ENCODE results near the gene MMP3.
A peak's percentile ranks its signal among the peaks of the same experiment; 100 is the strongest.
"Not testable (repeated sequence)": the region's sequence is repeated elsewhere in the genome, so short reads cannot be mapped to it uniquely, and the experiment has no call there.

The MMP3 gene

GRCh38 chr11:102869354-102869964 is 26.1 kb upstream of the MMP3 start:
- H3K4me2 ChIP-seq (ENCODE audit: low read length, poor library complexity, severe bottlenecking); H2AFZ ChIP-seq (ENCODE audit: low read depth, low read length); H2AK5ac ChIP-seq (ENCODE audit: low read length, severe bottlenecking); H4K91ac ChIP-seq (ENCODE audit: low read length); H2BK120ac ChIP-seq (ENCODE audit: low read depth, low read length); H3K4me3 ChIP-seq (ENCODE audit: insufficient read depth in 1 of 2, low read depth in 1 of 2, low read length in 2 of 2); H2BK5ac ChIP-seq (ENCODE audit: low read depth, low read length, poor library complexity, severe bottlenecking); H3K9me3 ChIP-seq (ENCODE audit: control insufficient read depth, low read length); H3K27me3 ChIP-seq (ENCODE audit: control insufficient read depth in 1 of 2, insufficient read depth in 1 of 2, low read length in 2 of 2); H3K18ac ChIP-seq (ENCODE audit: low read depth in 1 of 2, low read length in 2 of 2); H3K79me1 ChIP-seq (replicated peaks; ENCODE audit: low read length, poor library complexity, severe bottlenecking); H2BK15ac ChIP-seq (ENCODE audit: low read depth, poor library complexity, severe bottlenecking); H3K23ac ChIP-seq (ENCODE audit: low read length in 2 of 2); H3K14ac ChIP-seq (ENCODE audit: low read length in 2 of 2); H3K4ac ChIP-seq (ENCODE audit: low read depth in 1 of 2, low read length in 2 of 2); H3K9ac ChIP-seq (ENCODE audit: low read length); H2BK12ac ChIP-seq (ENCODE audit: low read length in 2 of 2); H3K4me1 ChIP-seq (ENCODE audit: control insufficient read depth, insufficient read depth, low read depth, low read length); H3K27ac ChIP-seq (ENCODE audit: low read length, poor library complexity, severe bottlenecking); H3K36me3 ChIP-seq (ENCODE audit: control insufficient read depth in 1 of 2, insufficient read depth in 2 of 2, low read depth in 1 of 2, low read length in 2 of 2); H4K8ac ChIP-seq (ENCODE audit: low read length): not testable (repeated sequence)
- DNase-seq = peak; percentile 80
- WGBS = 56% methylated on average over 5 of the region's 8 CpGs

GRCh38 chr11:102868339-102868738 is 24.9 kb upstream of the MMP3 start:
- WGBS = no CpG with 5 or more reads among the region's 3 CpGs
- Histone ChIP-seq H3K18ac (ENCODE audit: low read depth in 1 of 2, low read length in 2 of 2) (no peak overlapping the region), H3K9ac (ENCODE audit: low read length) (no peak overlapping the region)

GRCh38 chr11:102864724-102865123 is 21.3 kb upstream of the MMP3 start:
- Histone ChIP-seq H3K4me3 (ENCODE audit: insufficient read depth in 1 of 2, low read depth in 1 of 2, low read length in 2 of 2) (no peak overlapping the region), H4K8ac (ENCODE audit: low read length) (no peak overlapping the region), H3K36me3 (ENCODE audit: control insufficient read depth in 1 of 2, insufficient read depth in 2 of 2, low read depth in 1 of 2, low read length in 2 of 2) (no peaks in the 10 kb centered on the region), H3K9ac (ENCODE audit: low read length) (no peak overlapping the region), H4K91ac (ENCODE audit: low read length) (no peak overlapping the region), H3K4ac (ENCODE audit: low read depth in 1 of 2, low read length in 2 of 2) (no peak overlapping the region), H2BK120ac (ENCODE audit: low read depth, low read length) (no peak overlapping the region), H3K4me1 (ENCODE audit: control insufficient read depth, insufficient read depth, low read depth, low read length) (no peaks in the 10 kb centered on the region), H3K18ac (ENCODE audit: low read depth in 1 of 2, low read length in 2 of 2) (no peak overlapping the region), H2BK15ac (ENCODE audit: low read depth, poor library complexity, severe bottlenecking) (no peak overlapping the region), H3K23ac (ENCODE audit: low read length in 2 of 2) (no peak overlapping the region), H2AFZ (ENCODE audit: low read depth, low read length) (no peak overlapping the region), H2AK5ac (ENCODE audit: low read length, severe bottlenecking) (no peak overlapping the region), H2BK5ac (ENCODE audit: low read depth, low read length, poor library complexity, severe bottlenecking) (no peak overlapping the region), H3K4me2 (ENCODE audit: low read length, poor library complexity, severe bottlenecking) (no peak overlapping the region), H3K79me1 (replicated peaks; ENCODE audit: low read length, poor library complexity, severe bottlenecking) (no peaks in the 10 kb centered on the region), H3K27ac (ENCODE audit: low read length, poor library complexity, severe bottlenecking) (no peak overlapping the region), H2BK12ac (ENCODE audit: low read length in 2 of 2) (no peak overlapping the region), H3K27me3 (ENCODE audit: control insufficient read depth in 1 of 2, insufficient read depth in 1 of 2, low read length in 2 of 2) (no peaks in the 10 kb centered on the region), H3K9me3 (ENCODE audit: control insufficient read depth, low read length) (no peaks in the 10 kb centered on the region), H3K14ac (ENCODE audit: low read length in 2 of 2) (no peak overlapping the region)
- no peak for DNase-seq
- WGBS = no CpG with 5 or more reads among the region's 1 CpG

More at GRCh38 chr11:102868339-102868738, 24.9 kb upstream of the MMP3 start:
- Histone ChIP-seq H3K4ac (ENCODE audit: low read depth in 1 of 2, low read length in 2 of 2) (no peak overlapping the region), H3K9me3 (ENCODE audit: control insufficient read depth, low read length) (no peaks in the 10 kb centered on the region), H2AFZ (ENCODE audit: low read depth, low read length) (no peak overlapping the region), H3K23ac (ENCODE audit: low read length in 2 of 2) (no peak overlapping the region), H4K91ac (ENCODE audit: low read length) (no peak overlapping the region), H4K8ac (ENCODE audit: low read length) (no peak overlapping the region), H2BK120ac (ENCODE audit: low read depth, low read length) (no peak overlapping the region), H3K79me1 (replicated peaks; ENCODE audit: low read length, poor library complexity, severe bottlenecking) (no peaks in the 10 kb centered on the region), H3K27ac (ENCODE audit: low read length, poor library complexity, severe bottlenecking) (no peak overlapping the region), H3K4me1 (ENCODE audit: control insufficient read depth, insufficient read depth, low read depth, low read length) (no peaks in the 10 kb centered on the region), H3K4me2 (ENCODE audit: low read length, poor library complexity, severe bottlenecking) (no peak overlapping the region), H2BK15ac (ENCODE audit: low read depth, poor library complexity, severe bottlenecking) (no peak overlapping the region), H3K4me3 (ENCODE audit: insufficient read depth in 1 of 2, low read depth in 1 of 2, low read length in 2 of 2) (no peak overlapping the region), H3K36me3 (ENCODE audit: control insufficient read depth in 1 of 2, insufficient read depth in 2 of 2, low read depth in 1 of 2, low read length in 2 of 2) (no peaks in the 10 kb centered on the region), H2BK5ac (ENCODE audit: low read depth, low read length, poor library complexity, severe bottlenecking) (no peak overlapping the region), H3K14ac (ENCODE audit: low read length in 2 of 2) (no peak overlapping the region), H2BK12ac (ENCODE audit: low read length in 2 of 2) (no peak overlapping the region), H3K27me3 (ENCODE audit: control insufficient read depth in 1 of 2, insufficient read depth in 1 of 2, low read length in 2 of 2) (no peaks in the 10 kb centered on the region), H2AK5ac (ENCODE audit: low read length, severe bottlenecking) (no peak overlapping the region)
- peak; percentile 60 for DNase-seq

- no peak overlapping the region for H3K4me2 ChIP-seq (ENCODE audit: low read length, poor library complexity, severe bottlenecking)
- H2BK120ac ChIP-seq (ENCODE audit: low read depth, low read length) = no peak overlapping the region
- no peak overlapping the region for H2AK5ac ChIP-seq (ENCODE audit: low read length, severe bottlenecking)
- H3K27ac ChIP-seq (ENCODE audit: low read length, poor library complexity, severe bottlenecking) = no peak overlapping the region
- H4K91ac ChIP-seq (ENCODE audit: low read length) = no peak overlapping the region
- no peak overlapping the region for H3K23ac ChIP-seq (ENCODE audit: low read length in 2 of 2)
- H3K4me3 ChIP-seq (ENCODE audit: insufficient read depth in 1 of 2, low read depth in 1 of 2, low read length in 2 of 2) = no peak overlapping the region
- no peak overlapping the region for H3K9ac ChIP-seq (ENCODE audit: low read length)
- no peak overlapping the region for H2BK15ac ChIP-seq (ENCODE audit: low read depth, poor library complexity, severe bottlenecking)
- H2BK5ac ChIP-seq (ENCODE audit: low read depth, low read length, poor library complexity, severe bottlenecking) = no peak overlapping the region
- DNase-seq = no peak
- WGBS = 100% methylated on average over 1 of the region's 2 CpGs
- H3K36me3 ChIP-seq (ENCODE audit: control insufficient read depth in 1 of 2, insufficient read depth in 2 of 2, low read depth in 1 of 2, low read length in 2 of 2) = no peaks in the 10 kb centered on the region
- H3K79me1 ChIP-seq (replicated peaks; ENCODE audit: low read length, poor library complexity, severe bottlenecking) = no peaks in the 10 kb centered on the region
- H3K14ac ChIP-seq (ENCODE audit: low read length in 2 of 2) = no peak overlapping the region
- H4K8ac ChIP-seq (ENCODE audit: low read length) = no peak overlapping the region
- H2BK12ac ChIP-seq (ENCODE audit: low read length in 2 of 2) = no peak overlapping the region
- no peak overlapping the region for H3K18ac ChIP-seq (ENCODE audit: low read depth in 1 of 2, low read length in 2 of 2)
- no peak overlapping the region for H3K4ac ChIP-seq (ENCODE audit: low read depth in 1 of 2, low read length in 2 of 2)
- H3K4me1 ChIP-seq (ENCODE audit: control insufficient read depth, insufficient read depth, low read depth, low read length) = no peaks in the 10 kb centered on the region
- H2AFZ ChIP-seq (ENCODE audit: low read depth, low read length) = no peak overlapping the region
- no peaks in the 10 kb centered on the region for H3K27me3 ChIP-seq (ENCODE audit: control insufficient read depth in 1 of 2, insufficient read depth in 1 of 2, low read length in 2 of 2)
- no peaks in the 10 kb centered on the region for H3K9me3 ChIP-seq (ENCODE audit: control insufficient read depth, low read length)
Measured at GRCh38 chr11:102853956-102854355, 10.5 kb upstream of the MMP3 start.
